Ishikawa (cell line): ENCODE measurements around the gene C19orf33.

ENCODE experiments used
- RAD21 ChIP-seq: IDR thresholded peaks from 2 replicates; pipeline ENCODE4 v1.6.1; 2012; ENCODE audit warnings: low read depth
- ZBTB7A ChIP-seq: IDR thresholded peaks from 2 replicates; pipeline ENCODE4 v1.6.1; 2012; ENCODE audit warnings: low read depth

DNA sequence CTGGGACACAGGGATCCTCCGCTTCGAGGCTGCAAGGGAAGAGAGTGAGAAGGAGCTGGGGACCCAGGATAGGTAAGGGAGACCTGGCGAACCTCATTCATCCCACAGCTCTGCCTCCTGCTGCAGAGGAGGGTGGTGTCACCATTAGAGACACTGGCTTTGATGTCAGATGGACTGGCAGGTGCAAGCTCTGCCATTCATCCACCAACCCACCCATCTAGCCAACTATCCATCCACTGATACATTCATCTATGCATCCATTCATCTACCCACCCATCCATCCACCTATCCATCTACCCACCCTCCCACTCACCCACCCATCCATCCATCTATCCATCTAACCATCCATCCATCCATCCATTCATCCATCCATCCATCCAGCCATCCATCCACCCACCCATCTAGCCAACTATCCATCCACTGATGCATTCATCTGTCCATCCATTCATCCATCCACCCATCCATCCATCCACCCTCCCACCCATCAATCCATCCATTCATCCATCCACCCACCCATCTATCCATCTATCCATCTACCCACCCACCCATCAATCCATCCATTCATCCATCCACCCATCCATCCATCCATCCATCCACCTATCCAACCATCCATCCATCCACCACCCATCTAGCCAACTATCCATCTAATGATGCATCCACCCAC, 5.7 kb downstream of the C19orf33 start:
- no peak for TF ChIP-seq ZBTB7A
- TF ChIP-seq RAD21 = no peak
